BJ (cell line): Measurements from ENCODE around the gene AP2B1. TPM values are rescaled to one million over a fixed set of nuclear protein-coding genes. Genes with fewer than 3 reads are reported as not detected.

Experiments
- CTCF ChIA-PET: fragments of 350-600 bp; formaldehyde crosslinking; extraction: SDS; loops from one replicate; lab custom pipeline; 2021; ENCODE audit warnings: antibody characterized with exemption, inconsistent platforms; lab: Yijun Ruan, JAX
- POLR2A ChIA-PET: fragments of 300-600 bp; sonication (Branson Sonifier 250); formaldehyde crosslinking; extraction: SDS; loops from one replicate; lab custom pipeline; 2021; ENCODE audit warnings: antibody characterized with exemption; lab: Charles Lee
- DNase-seq: peaks from one replicate; pipeline ENCODE4 v3.0.0-alpha.2; 2011; ENCODE audit warnings: low read depth
- H3K27me3 ChIP-seq: 2 replicates; pipeline ENCODE4 v1.6.0; 2011; ENCODE audit warnings: low read length; ENCODE audit not compliant: control insufficient read depth, insufficient read depth
- H3K36me3 ChIP-seq: 2 replicates; pipeline ENCODE4 v1.5.1; 2011; ENCODE audit warnings: low read length; ENCODE audit not compliant: control insufficient read depth, insufficient read depth
- H3K4me3 ChIP-seq: 2 replicates; pipeline ENCODE4 v1.5.1; 2011; ENCODE audit warnings: low read depth, mild to moderate bottlenecking, control low read depth, low read length
- CTCF ChIP-seq: IDR thresholded peaks from 2 replicates; pipeline ENCODE4 v1.5.1; 2011; ENCODE audit warnings: low read depth, mild to moderate bottlenecking, control low read depth, inconsistent platforms, low read length, moderate library complexity; ENCODE audit not compliant: insufficient read depth
- polyA plus RNA-seq: library from polyadenylated mRNA; depleted of rRNA; stranded (reverse); fragments of >200 nt; gene quantifications from 2 replicates; pipeline ENCODE4 v1.2.3, GENCODE V29; 2011

Gene AP2B1
- polyA plus RNA-seq, 1 experiment, result 122 TPM

DNA sequence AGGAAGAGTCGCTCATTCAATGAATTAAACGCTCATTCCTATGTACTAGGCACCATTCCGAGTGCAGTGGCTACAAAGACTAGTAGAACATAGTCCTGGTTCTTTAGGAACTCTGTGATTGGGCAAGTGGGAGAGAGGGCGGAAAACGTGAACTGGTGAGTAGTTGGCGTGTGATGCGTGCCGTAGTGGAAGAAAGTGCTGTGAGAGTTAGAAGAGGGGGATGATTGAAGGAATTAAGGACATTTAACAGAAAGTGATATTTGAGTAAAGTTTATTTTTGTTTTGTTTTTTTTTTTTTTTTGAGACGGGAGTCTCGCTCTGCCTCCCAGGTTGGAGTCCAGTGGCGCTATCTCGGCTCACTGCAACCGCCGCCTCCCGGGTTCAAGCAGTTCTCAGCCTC, 18.6 kb upstream of the AP2B1 start:
- POLR2A ChIA-PET, result interaction anchor here (0.6 to 1.0 kb wide), 4 partner anchors 8 to 195 kb away, joined by 5 to 14 read pairs (median 6); partner anchors contain the start of gene PEX12
- H3K36me3 ChIP-seq, result no peaks in the 10 kb centered on the region
- peak overlapping the region; percentile 55 for H3K4me3 ChIP-seq
- H3K27me3 ChIP-seq, result no peaks in the 10 kb centered on the region; the same call in 1 of the 2 replicates
- DNase-seq, result no peak
- TF ChIP-seq CTCF, result no peak
- CTCF ChIA-PET, result no interaction called here

- POLR2A ChIA-PET, result interaction anchor here (0.6 kb wide), 1 partner anchor 140 kb away, joined by 5 read pairs; no protein-coding TSS in a partner anchor
- H3K36me3 ChIP-seq, result no peaks in the 10 kb centered on the region
- no peak for DNase-seq
- no peak for TF ChIP-seq CTCF
- H3K27me3 ChIP-seq, result no peaks in the 10 kb centered on the region; the same call in 1 of the 2 replicates
- CTCF ChIA-PET, result no interaction called here
- no peak overlapping the region for H3K4me3 ChIP-seq
These were observed 17.7 kb upstream of the AP2B1 start for GRCh38 chr17:35569405-35569804.

GRCh38 chr17:35575759-35576158, 11.4 kb upstream of the AP2B1 start:
- ChIA-PET CTCF (interaction anchor here (1.1 kb wide), 1 partner anchor 37 kb away, joined by 3 read pairs; no protein-coding TSS in a partner anchor), POLR2A (interaction anchor here (0.6 to 1.2 kb wide), 2 partner anchors 8 to 13 kb away, joined by 3 to 14 read pairs; no protein-coding TSS in a partner anchor)
- Histone ChIP-seq H3K36me3 (no peaks in the 10 kb centered on the region), H3K27me3 (no peaks in the 10 kb centered on the region), H3K4me3 (no peak overlapping the region)
- DNase-seq, result no peak
- TF ChIP-seq CTCF, result no peak

GRCh38 chr17:35577830-35578196, 9.3 kb upstream of the AP2B1 start:
- no peak for TF ChIP-seq CTCF
- POLR2A ChIA-PET, result interaction anchor here (1.2 to 1.3 kb wide), 2 partner anchors 10 to 30 kb away, joined by 3 to 5 read pairs; no protein-coding TSS in a partner anchor
- Histone ChIP-seq H3K4me3 (peak overlapping the region; percentile 82), H3K36me3 (no peaks in the 10 kb centered on the region), H3K27me3 (no peaks in the 10 kb centered on the region)
- CTCF ChIA-PET, result interaction anchor here (0.9 to 1.1 kb wide), 3 partner anchors 34 to 266 kb away, joined by 3 to 4 read pairs (median 3); no protein-coding TSS in a partner anchor
- DNase-seq, result no peak

DNA sequence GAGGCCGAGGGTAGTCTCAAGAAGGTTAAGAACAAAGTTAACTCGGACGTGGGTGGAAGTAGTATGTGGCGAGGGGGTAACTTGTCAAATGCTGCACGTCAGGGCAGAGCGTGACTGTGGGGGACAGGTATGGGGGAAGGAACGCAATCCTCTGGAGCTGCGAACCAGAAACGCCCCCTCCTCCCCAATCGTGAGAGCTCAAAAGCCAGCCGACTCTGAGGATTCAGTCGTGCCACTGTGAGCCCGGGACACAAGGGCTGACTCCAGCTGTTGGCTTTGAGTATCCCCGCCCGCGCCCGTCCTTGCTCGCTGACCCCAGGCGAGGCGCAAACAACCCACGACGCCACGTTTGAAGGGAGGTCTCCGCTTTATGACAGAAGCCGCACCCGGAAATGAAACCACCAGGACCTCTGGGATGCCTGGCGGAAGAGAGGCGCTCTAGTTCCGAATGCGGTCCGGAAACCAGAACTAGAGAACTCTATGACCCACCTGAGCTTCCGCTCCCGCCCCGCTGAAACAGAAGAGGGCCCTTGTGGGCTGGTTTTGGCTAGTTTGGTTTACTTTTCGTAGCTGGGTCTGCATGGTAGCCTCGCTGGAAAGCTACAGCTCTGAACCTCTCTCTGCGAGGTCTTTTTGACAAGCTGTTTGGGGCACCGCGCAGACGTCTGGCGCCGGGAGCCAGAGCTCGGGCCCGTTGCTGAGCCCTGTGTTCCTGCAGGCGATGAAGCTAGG, 8.8 kb upstream of the AP2B1 start, which contains the start of gene PEX12:
Gene PEX12, minus strand, starts transcription at position 375 of the 732 bp plus-strand sequence. CDS start 550 bp downstream, outside the sequence.
- peak within 1 kb of the TSS; percentile 82 for H3K4me3 ChIP-seq
- no peaks in the 10 kb centered on the region for H3K36me3 ChIP-seq
- H3K27me3 ChIP-seq, result no peaks in the 10 kb centered on the region
- TF ChIP-seq CTCF, result 0 out of 2 replicates have a peak, but pooled peaks have one; percentile 6
- POLR2A ChIA-PET, result interaction anchor here (0.6 to 1.3 kb wide), 3 partner anchors 10 to 63 kb away, joined by 3 to 5 read pairs (median 3); no protein-coding TSS in a partner anchor
- CTCF ChIA-PET, result interaction anchor here (0.6 to 1.3 kb wide), 10 partner anchors 8 to 267 kb away, joined by 3 to 7 read pairs (median 3); partner anchors contain the start of genes AP2B1 and RASL10B
- DNase-seq, result peak; percentile 53
